ENCODE measurements around the gene PPM1H.
A peak's percentile ranks its signal among the peaks of the same experiment; 100 is the strongest.

The PPM1H gene

GRCh38 chr12:62726471-62726980 lies 208.4 kb downstream of the PPM1H start:
- no peak for DNase-seq

- no peak for DNase-seq
Observed at GRCh38 chr12:62725781-62726180, 209.2 kb downstream of the PPM1H start.

GRCh38 chr12:62724947-62725451 lies 210.0 kb downstream of the PPM1H start:
- DNase-seq: peak; percentile 48

- no peak for DNase-seq
Observed at GRCh38 chr12:62724285-62724684, 210.7 kb downstream of the PPM1H start.

GRCh38 chr12:62722971-62723680 lies 211.8 kb downstream of the PPM1H start:
- DNase-seq: no peak

GRCh38 chr12:62720661-62721330 lies 214.2 kb downstream of the PPM1H start:
- no peak for DNase-seq

GRCh38 chr12:62720025-62720424 lies 214.9 kb downstream of the PPM1H start:
- DNase-seq: no peak

- no peak for DNase-seq
Observed at GRCh38 chr12:62718762-62719426, 216.1 kb downstream of the PPM1H start.

GRCh38 chr12:62717643-62718042 lies 217.3 kb downstream of the PPM1H start:
- DNase-seq: no peak

GRCh38 chr12:62716866-62717525 lies 218.0 kb downstream of the PPM1H start:
- no peak for DNase-seq

- no peak for DNase-seq
Observed at GRCh38 chr12:62716037-62716436, 218.9 kb downstream of the PPM1H start.

GRCh38 chr12:62714774-62715721 lies 219.9 kb downstream of the PPM1H start:
- DNase-seq: no peak

- DNase-seq: no peak
Observed at GRCh38 chr12:62714181-62714773, 220.7 kb downstream of the PPM1H start.

GRCh38 chr12:62713723-62714122 lies 221.2 kb downstream of the PPM1H start:
- no peak for DNase-seq

- DNase-seq: no peak
Observed at GRCh38 chr12:62712681-62713573, 222.0 kb downstream of the PPM1H start.

GRCh38 chr12:62711631-62712241 lies 223.2 kb downstream of the PPM1H start:
- DNase-seq: no peak

- DNase-seq: no peak
Observed at GRCh38 chr12:62709311-62709710, 225.6 kb downstream of the PPM1H start.

- no peak for DNase-seq
Observed at GRCh38 chr12:62707939-62708338, 227.0 kb downstream of the PPM1H start.

- DNase-seq: no peak
Observed at GRCh38 chr12:62705846-62706245, 229.1 kb downstream of the PPM1H start.

GRCh38 chr12:62703011-62703380 lies 232.0 kb downstream of the PPM1H start:
- DNase-seq: no peak

All from suppressor macrophage treated with lipopolysaccharide for 4 hours (primary cell).